GM23338 (cell line): ENCODE results near the gene SORT1. TPM values are rescaled to one million over a fixed set of nuclear protein-coding genes. Genes with fewer than 3 reads are reported as not detected.

Experiments used
- ATAC-seq: fragments of 200-7000 bp; cut with Tn5 transposase; 3 replicates; pipeline ENCODE4 v1.9.1; 2020
- DNase-seq: peaks from one replicate; pipeline ENCODE4 v3.0.0-alpha.2; 2015; ENCODE audit warnings: low spot score
- H2AFZ ChIP-seq: fragments of 200-600 bp; sonication (generic); 2 replicates; pipeline ENCODE4 v1.8.0; 2016; ENCODE audit warnings: antibody characterized with exemption, mild to moderate bottlenecking, moderate library complexity
- H3F3A ChIP-seq: fragments of 200-600 bp; sonication (generic); replicated peaks from 2 replicates; pipeline ENCODE4 v1.8.0; 2017; ENCODE audit warnings: antibody characterized with exemption, mixed run types, low read depth
- H3K27ac ChIP-seq: fragments of 200-600 bp; sonication (generic); 2 replicates; pipeline ENCODE4 v1.6.1; 2016; ENCODE audit warnings: low read depth
- H3K27me3 ChIP-seq: fragments of 200-600 bp; sonication (generic); 2 replicates; pipeline ENCODE4 v1.8.0; 2016; ENCODE audit warnings: mild to moderate bottlenecking, mixed run types, moderate library complexity; ENCODE audit not compliant: insufficient read depth
- H3K36me3 ChIP-seq: fragments of 200-600 bp; sonication (generic); 2 replicates; pipeline ENCODE4 v1.8.0; 2016; ENCODE audit warnings: mild to moderate bottlenecking; ENCODE audit not compliant: insufficient read depth
- H3K4me1 ChIP-seq: fragments of 200-600 bp; sonication (generic); 2 replicates; pipeline ENCODE4 v1.8.0; 2016; ENCODE audit warnings: mild to moderate bottlenecking, moderate library complexity; ENCODE audit not compliant: insufficient read depth
- H3K4me2 ChIP-seq: fragments of 200-600 bp; sonication (generic); 2 replicates; pipeline ENCODE4 v1.7.1; 2017; ENCODE audit warnings: mixed run types
- H3K4me3 ChIP-seq: fragments of 200-600 bp; sonication (generic); 2 replicates; pipeline ENCODE4 v1.6.1; 2016; ENCODE audit warnings: mixed run types
- H3K79me2 ChIP-seq: fragments of 200-600 bp; sonication (generic); replicated peaks from 2 replicates; pipeline ENCODE4 v1.8.0; 2017; ENCODE audit warnings: mild to moderate bottlenecking; ENCODE audit not compliant: insufficient read depth
- H3K9me2 ChIP-seq: fragments of 200-600 bp; sonication (generic); 2 replicates; pipeline ENCODE4 v1.8.0; 2017; ENCODE audit not compliant: insufficient read depth
- H4K20me1 ChIP-seq: fragments of 200-600 bp; sonication (generic); replicated peaks from 2 replicates; pipeline ENCODE4 v1.8.0; 2017; ENCODE audit warnings: mild to moderate bottlenecking; ENCODE audit not compliant: insufficient read depth
- H3K27ac Mint-ChIP-seq: 2 replicates; pipeline ENCODE4 v1.8.0; 2020; ENCODE audit warnings: inconsistent platforms, mild to moderate bottlenecking, moderate library complexity, mixed read lengths
- H3K27me3 Mint-ChIP-seq: 3 replicates; pipeline ENCODE4 v1.8.0; 2022; ENCODE audit warnings: low read depth, mild to moderate bottlenecking, moderate library complexity, mixed read lengths, inconsistent platforms; ENCODE audit not compliant: insufficient read depth, poor library complexity
- H3K36me3 Mint-ChIP-seq: 3 replicates; pipeline ENCODE4 v1.8.0; 2021; ENCODE audit warnings: low read depth, mild to moderate bottlenecking, inconsistent platforms, moderate library complexity, mixed read lengths
- H3K4me1 Mint-ChIP-seq: 3 replicates; pipeline ENCODE4 v1.8.0; 2020; ENCODE audit warnings: mild to moderate bottlenecking, inconsistent platforms, mixed read lengths
- H3K4me3 Mint-ChIP-seq: 3 replicates; pipeline ENCODE4 v1.8.0; 2021; ENCODE audit warnings: moderate library complexity, mild to moderate bottlenecking, inconsistent platforms, mixed read lengths
- H3K9me3 Mint-ChIP-seq: 3 replicates; pipeline ENCODE4 v1.8.0; 2020; ENCODE audit warnings: moderate library complexity, mild to moderate bottlenecking, inconsistent platforms, mixed read lengths
- CREB1 ChIP-seq: fragments of 250-450 bp; sonication (Bioruptor Pico); IDR thresholded peaks from 2 replicates; pipeline ENCODE4 v1.5.0; 2020; ENCODE audit warnings: low read depth, mild to moderate bottlenecking, moderate library complexity
- ETS1 ChIP-seq: IDR thresholded peaks from 2 replicates; pipeline ENCODE4 v1.6.1; 2016; ENCODE audit warnings: antibody characterized with exemption
- EZH2 ChIP-seq: fragments of 200-600 bp; sonication (generic); IDR thresholded peaks from one replicate; pipeline ENCODE4 v1.8.0; 2017; ENCODE audit warnings: antibody characterized with exemption, mild to moderate bottlenecking, low read depth; ENCODE audit not compliant: unreplicated experiment
- POLR2AphosphoS5 ChIP-seq: IDR thresholded peaks from 2 replicates; pipeline ENCODE4 v1.6.1; 2016; ENCODE audit warnings: antibody characterized with exemption, low read depth
- polyA plus RNA-seq: library from polyadenylated mRNA; unstranded; fragments of >200 nt; fragmentation: Nextera tagmentation; extraction: Ambion mirVana; gene quantifications from 2 replicates; pipeline ENCODE4 v1.2.1, GENCODE V29; 2016
- total RNA-seq: library from RNA; depleted of rRNA; stranded (reverse); fragments of >200 nt; shearing (Covaris generic); gene quantifications from 2 replicates; pipeline ENCODE4 v1.2.3, GENCODE V29; 2014
- TF ChIP-seq, protein P1 (sequence below), 2 experiments: fragments of 200-600 bp in 1 of 2; sonication (generic) in 1 of 2; conservative IDR thresholded peaks; 2 replicates each; pipeline versions ENCODE4 v1.5.1 to v1.6.1; 2016 to 2017; ENCODE audit warnings: antibody characterized with exemption in 2 of 2, low read depth in 2 of 2, mild to moderate bottlenecking in 2 of 2, moderate library complexity in 1 of 2

The SORT1 gene
- total and polyA plus RNA-seq, 2 experiments from 2014 or later = 10.9 to 55.4 TPM

- H3K27ac ChIP-seq = peak within 1 kb of the TSS; percentile 99
- peak within 1 kb of the TSS; percentile 95 for H2AFZ ChIP-seq
- peaks cover 32% of the 10 kb centered on the region for H3K4me1 Mint-ChIP-seq
Observed at GRCh38 chr1:109282952-109283747, 114.6 kb downstream of the SORT1 start, which contains the start of gene PSRC1. Gene PSRC1, minus strand, starts transcription at chr1:109283145.

GRCh38 chr1:109282497-109282951 is 115.2 kb downstream of the SORT1 start:
- Histone ChIP-seq H3F3A (peaks cover 21% of the 10 kb centered on the region), H3K4me1 (peaks cover 29% of the 10 kb centered on the region), H2AFZ (peak overlapping the region; percentile 95), H4K20me1 (peaks cover 15% of the 10 kb centered on the region), H3K4me2 (peak overlapping the region; percentile 99), H3K36me3 (peaks cover 12% of the 10 kb centered on the region; the same call in 1 of the 2 replicates), H3K4me3 (peak overlapping the region; percentile 98), H3K9me2 (no peaks in the 10 kb centered on the region), H3K27me3 (no peaks in the 10 kb centered on the region), H3K79me2 (peaks cover 26% of the 10 kb centered on the region), H3K27ac (peak overlapping the region; percentile 99)
- Mint-ChIP-seq H3K27me3 (peaks cover 16% of the 10 kb centered on the region), H3K27ac (peak overlapping the region; percentile 96), H3K36me3 (peaks cover 33% of the 10 kb centered on the region), H3K9me3 (no peaks in the 10 kb centered on the region), H3K4me3 (peak overlapping the region; percentile 99), H3K4me1 (peaks cover 32% of the 10 kb centered on the region)
- TF ChIP-seq EZH2 = no peak
- TF ChIP-seq, protein P1, sequence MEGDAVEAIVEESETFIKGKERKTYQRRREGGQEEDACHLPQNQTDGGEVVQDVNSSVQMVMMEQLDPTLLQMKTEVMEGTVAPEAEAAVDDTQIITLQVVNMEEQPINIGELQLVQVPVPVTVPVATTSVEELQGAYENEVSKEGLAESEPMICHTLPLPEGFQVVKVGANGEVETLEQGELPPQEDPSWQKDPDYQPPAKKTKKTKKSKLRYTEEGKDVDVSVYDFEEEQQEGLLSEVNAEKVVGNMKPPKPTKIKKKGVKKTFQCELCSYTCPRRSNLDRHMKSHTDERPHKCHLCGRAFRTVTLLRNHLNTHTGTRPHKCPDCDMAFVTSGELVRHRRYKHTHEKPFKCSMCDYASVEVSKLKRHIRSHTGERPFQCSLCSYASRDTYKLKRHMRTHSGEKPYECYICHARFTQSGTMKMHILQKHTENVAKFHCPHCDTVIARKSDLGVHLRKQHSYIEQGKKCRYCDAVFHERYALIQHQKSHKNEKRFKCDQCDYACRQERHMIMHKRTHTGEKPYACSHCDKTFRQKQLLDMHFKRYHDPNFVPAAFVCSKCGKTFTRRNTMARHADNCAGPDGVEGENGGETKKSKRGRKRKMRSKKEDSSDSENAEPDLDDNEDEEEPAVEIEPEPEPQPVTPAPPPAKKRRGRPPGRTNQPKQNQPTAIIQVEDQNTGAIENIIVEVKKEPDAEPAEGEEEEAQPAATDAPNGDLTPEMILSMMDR (conservative IDR thresholded peaks at IDR 0.05; ENCODE audit: low read depth in 2 of 2) = peak in 1 of 2 experiments; percentile 16; a peak in 1 of 4 replicates
- ATAC-seq (peak; percentile 76), DNase-seq (peak; percentile 66)

More at GRCh38 chr1:109282952-109283747, 114.6 kb downstream of the SORT1 start, which contains the start of gene PSRC1:
- Histone ChIP-seq H4K20me1 (peaks cover 15% of the 10 kb centered on the region), H3K4me3 (peak within 1 kb of the TSS; percentile 98), H3K79me2 (peaks cover 26% of the 10 kb centered on the region), H3K27me3 (no peaks in the 10 kb centered on the region), H3K36me3 (peaks cover 12% of the 10 kb centered on the region; the same call in 1 of the 2 replicates), H3K4me2 (peak within 1 kb of the TSS; percentile 99), H3K9me2 (no peaks in the 10 kb centered on the region), H3K4me1 (peaks cover 29% of the 10 kb centered on the region), H3F3A (peaks cover 18% of the 10 kb centered on the region)
- H3K9me3 Mint-ChIP-seq = no peaks in the 10 kb centered on the region
- peaks cover 16% of the 10 kb centered on the region for H3K27me3 Mint-ChIP-seq
- ATAC-seq (peak; percentile 92), DNase-seq (peak; percentile 99)
- TF ChIP-seq ETS1 (peak; percentile 69; the same call in 1 of the 2 replicates), POLR2AphosphoS5 (peak; percentile 98), CREB1 (CRISPR knock-in tag) (no peak)
- TF ChIP-seq, protein P1 (conservative IDR thresholded peaks at IDR 0.05; ENCODE audit: low read depth in 2 of 2) = peak in 1 of 2 experiments; percentile 18; a peak in 1 of 4 replicates
- peak within 1 kb of the TSS; percentile 99 for H3K4me3 Mint-ChIP-seq
- peaks cover 32% of the 10 kb centered on the region for H3K36me3 Mint-ChIP-seq
- peak within 1 kb of the TSS; percentile 96 for H3K27ac Mint-ChIP-seq
